ENCODE results near the gene CCL8. TPM values are rescaled to one million over a fixed set of nuclear protein-coding genes. Genes with fewer than 3 reads are reported as not detected.

Gene CCL8
- total RNA-seq, 1 donor from 2014 or later = 1.5 TPM

DNA sequence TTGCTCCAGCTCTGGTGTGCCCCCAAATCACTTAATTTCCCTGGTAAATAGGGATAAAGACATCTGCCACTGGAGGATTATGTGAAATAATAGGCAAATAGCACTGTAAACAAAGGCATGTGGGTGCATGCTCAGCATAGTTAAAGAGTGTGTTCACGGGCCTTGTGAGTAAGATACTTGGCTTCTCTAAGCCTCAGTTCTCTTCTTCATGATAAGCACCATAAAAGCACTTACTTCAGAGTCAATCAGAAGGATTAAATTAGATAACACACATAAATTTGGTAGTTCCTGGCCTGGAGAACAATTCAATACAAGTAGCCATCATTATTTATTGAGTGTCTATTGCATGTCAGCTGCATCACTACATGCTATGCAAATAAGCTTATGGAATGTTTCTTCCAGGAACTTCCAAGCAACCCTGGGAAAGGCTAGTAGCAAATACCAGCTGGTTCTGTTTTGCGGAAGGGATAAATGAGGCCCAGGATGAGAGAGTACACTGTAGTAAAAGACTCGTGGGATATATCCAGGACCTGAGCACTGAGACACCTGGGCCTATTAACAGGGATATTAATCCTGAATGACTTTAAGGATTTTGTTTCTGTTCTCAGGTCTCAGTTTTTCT lies 19.2 kb upstream of the CCL8 start:
- no peak for TF ChIP-seq CTCF (IDR thresholded peaks at IDR 0.05)
- H3K4me3 ChIP-seq = no peak overlapping the region
- no peaks in the 10 kb centered on the region for H3K9me3 ChIP-seq
- H3K36me3 ChIP-seq = no peaks in the 10 kb centered on the region
- ATAC-seq = no peak
- peaks cover 6% of the 10 kb centered on the region for H3K4me1 ChIP-seq
- no peaks in the 10 kb centered on the region for H3K27me3 ChIP-seq
- intact Hi-C loops (cut with DNase I) = loop anchor here (10.0 kb wide), 1 partner anchor 95 kb away; no protein-coding TSS in a partner anchor
- H3K27ac ChIP-seq = no peak overlapping the region
- DNase-seq = no peak

- ATAC-seq (no peak), DNase-seq (no peak)
- peaks cover 6% of the 10 kb centered on the region for H3K4me1 ChIP-seq
- no peaks in the 10 kb centered on the region for H3K9me3 ChIP-seq
- H3K27me3 ChIP-seq = no peaks in the 10 kb centered on the region
- intact Hi-C loops (cut with DNase I) = loop anchor here (10.0 kb wide), 1 partner anchor 96 kb away; no protein-coding TSS in a partner anchor
- no peak for TF ChIP-seq CTCF (IDR thresholded peaks at IDR 0.05)
- H3K36me3 ChIP-seq = no peaks in the 10 kb centered on the region
- no peak overlapping the region for H3K4me3 ChIP-seq
- no peak overlapping the region for H3K27ac ChIP-seq
These were observed 18.4 kb upstream of the CCL8 start for GRCh38 chr17:34300652-34301370.

GRCh38 chr17:34301986-34302385 lies 17.2 kb upstream of the CCL8 start:
- Histone ChIP-seq H3K27ac (no peak overlapping the region), H3K9me3 (no peaks in the 10 kb centered on the region), H3K27me3 (no peaks in the 10 kb centered on the region), H3K4me3 (no peak overlapping the region), H3K4me1 (peaks cover 16% of the 10 kb centered on the region), H3K36me3 (no peaks in the 10 kb centered on the region)
- intact Hi-C loops (cut with DNase I) = loop anchor here (10.0 kb wide), 1 partner anchor 97 kb away; no protein-coding TSS in a partner anchor
- TF ChIP-seq CTCF (IDR thresholded peaks at IDR 0.05) = no peak
- no peak for ATAC-seq
- DNase-seq = no peak

- intact Hi-C loops (cut with DNase I) = loop anchor here (10.0 kb wide), 1 partner anchor 98 kb away; no protein-coding TSS in a partner anchor
- ATAC-seq = no peak
These were observed 16.6 kb upstream of the CCL8 start for GRCh38 chr17:34302636-34303035.

DNA sequence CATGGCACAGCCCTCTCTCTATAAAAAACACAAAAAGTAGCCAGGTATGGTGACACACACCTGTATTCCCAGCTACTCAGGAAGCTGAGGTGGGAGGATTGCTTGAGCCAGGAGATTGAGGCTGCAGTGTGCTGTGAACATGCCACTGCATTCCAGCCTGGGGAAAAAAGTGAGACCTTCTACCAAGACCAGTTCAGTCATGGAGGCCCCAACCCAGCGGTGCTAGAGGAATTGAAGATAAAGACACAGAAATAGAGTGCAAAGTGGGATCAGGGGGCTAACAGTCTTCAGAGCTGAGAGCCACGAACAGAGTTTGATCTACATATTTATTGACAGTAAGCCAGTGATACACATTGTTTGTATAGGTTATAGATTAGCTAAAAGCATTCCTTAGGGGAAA lies 15.6 kb upstream of the CCL8 start:
- intact Hi-C loops (cut with DNase I) = loop anchor here (10.0 kb wide), 1 partner anchor 99 kb away; no protein-coding TSS in a partner anchor
- no peak for TF ChIP-seq CTCF (IDR thresholded peaks at IDR 0.05)
- no peak overlapping the region for H3K4me3 ChIP-seq
- ATAC-seq (no peak), DNase-seq (no peak)
- no peaks in the 10 kb centered on the region for H3K9me3 ChIP-seq
- H3K36me3 ChIP-seq = no peaks in the 10 kb centered on the region
- peaks cover 24% of the 10 kb centered on the region for H3K4me1 ChIP-seq
- H3K27ac ChIP-seq = no peak overlapping the region
- H3K27me3 ChIP-seq = no peaks in the 10 kb centered on the region

More at GRCh38 chr17:34302636-34303035, 16.6 kb upstream of the CCL8 start:
- no peaks in the 10 kb centered on the region for H3K9me3 ChIP-seq
- no peaks in the 10 kb centered on the region for H3K27me3 ChIP-seq
- peaks cover 22% of the 10 kb centered on the region for H3K4me1 ChIP-seq
- no peak for DNase-seq
- no peak for TF ChIP-seq CTCF (IDR thresholded peaks at IDR 0.05)
- no peak overlapping the region for H3K4me3 ChIP-seq
- no peak overlapping the region for H3K27ac ChIP-seq
- no peaks in the 10 kb centered on the region for H3K36me3 ChIP-seq
